ENCODE data around the gene EDC4.

EDC4 gene

GRCh38 chr16:67871256-67871655 is 1.6 kb upstream of the EDC4 start:
- TF ChIP-seq CTCF (IDR thresholded peaks at IDR 0.05; ENCODE audit: low read depth, low read length): no peak
- DNase-seq (ENCODE audit: low read depth in 2 of 2): no peak
- H3K4me3 ChIP-seq (replicated peaks in 1 of 2; ENCODE audit: low read depth in 2 of 2, low read length in 2 of 2): no peak overlapping the region

- H3K4me3 ChIP-seq (replicated peaks in 1 of 2; ENCODE audit: low read depth in 2 of 2, low read length in 2 of 2): no peak overlapping the region
- DNase-seq (ENCODE audit: low read depth in 2 of 2): no peak
- no peak for TF ChIP-seq CTCF (IDR thresholded peaks at IDR 0.05; ENCODE audit: low read depth, low read length)
Observed at GRCh38 chr16:67872131-67872630, 671 bp upstream of the EDC4 start.

- peak overlapping the region; percentile 91 to 93 for H3K4me3 ChIP-seq (replicated peaks in 1 of 2; ENCODE audit: low read depth in 2 of 2, low read length in 2 of 2)
- peak; percentile 16 to 24 for DNase-seq (ENCODE audit: low read depth in 2 of 2)
- TF ChIP-seq CTCF (IDR thresholded peaks at IDR 0.05; ENCODE audit: low read depth, low read length): no peak
Observed at GRCh38 chr16:67873435-67874370, 851 bp downstream of the EDC4 start.

- TF ChIP-seq CTCF (IDR thresholded peaks at IDR 0.05; ENCODE audit: low read depth, low read length): no peak
- DNase-seq (ENCODE audit: low read depth in 2 of 2): no peak
- peak overlapping the region; percentile 91 to 93 for H3K4me3 ChIP-seq (replicated peaks in 1 of 2; ENCODE audit: low read depth in 2 of 2, low read length in 2 of 2)
Observed at GRCh38 chr16:67874372-67874771, 1.5 kb downstream of the EDC4 start.

- TF ChIP-seq CTCF (IDR thresholded peaks at IDR 0.05; ENCODE audit: low read depth, low read length): no peak
- DNase-seq (ENCODE audit: low read depth in 2 of 2): no peak
- no peak overlapping the region for H3K4me3 ChIP-seq (replicated peaks in 1 of 2; ENCODE audit: low read depth in 2 of 2, low read length in 2 of 2)
Observed at GRCh38 chr16:67877064-67877463, 4.2 kb downstream of the EDC4 start.

- DNase-seq (ENCODE audit: low read depth in 2 of 2): no peak
- no peak for TF ChIP-seq CTCF (IDR thresholded peaks at IDR 0.05; ENCODE audit: low read depth, low read length)
- H3K4me3 ChIP-seq (replicated peaks in 1 of 2; ENCODE audit: low read depth in 2 of 2, low read length in 2 of 2): no peak overlapping the region
Observed at GRCh38 chr16:67878232-67878631, 5.4 kb downstream of the EDC4 start.

Measured in cardiac fibroblast (primary cell).